UCSD-AML1 (cell line): ENCODE measurements around the gene TMEFF2.

Source experiments
- DNase-seq: peaks from one replicate; lab custom pipeline; 2025; ENCODE audit not compliant: unreplicated experiment; lab: John Stamatoyannopoulos, UW

TMEFF2 gene

DNA sequence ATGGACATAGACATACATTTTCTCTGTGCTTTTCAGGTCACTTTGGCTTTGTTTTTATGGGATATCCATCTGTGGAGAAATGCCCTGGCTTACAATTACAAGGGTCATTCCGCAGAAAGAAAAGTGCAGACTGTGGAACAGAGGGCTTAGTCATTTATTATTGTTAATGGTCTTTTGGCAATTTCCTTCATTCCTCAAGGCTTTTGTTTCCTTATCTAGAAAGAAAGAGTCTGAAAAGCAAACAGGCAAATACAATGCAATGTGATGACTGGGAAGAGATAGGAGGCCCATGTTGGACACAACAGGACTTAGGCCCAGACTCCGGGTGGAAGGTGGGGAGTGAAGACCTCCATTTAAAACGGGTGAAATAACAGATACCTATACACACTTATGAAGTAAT, 218.3 kb downstream of the TMEFF2 start:
- DNase-seq: no peak

- DNase-seq: no peak
Observed at GRCh38 chr2:191974676-191975075, 220.1 kb downstream of the TMEFF2 start.

DNA sequence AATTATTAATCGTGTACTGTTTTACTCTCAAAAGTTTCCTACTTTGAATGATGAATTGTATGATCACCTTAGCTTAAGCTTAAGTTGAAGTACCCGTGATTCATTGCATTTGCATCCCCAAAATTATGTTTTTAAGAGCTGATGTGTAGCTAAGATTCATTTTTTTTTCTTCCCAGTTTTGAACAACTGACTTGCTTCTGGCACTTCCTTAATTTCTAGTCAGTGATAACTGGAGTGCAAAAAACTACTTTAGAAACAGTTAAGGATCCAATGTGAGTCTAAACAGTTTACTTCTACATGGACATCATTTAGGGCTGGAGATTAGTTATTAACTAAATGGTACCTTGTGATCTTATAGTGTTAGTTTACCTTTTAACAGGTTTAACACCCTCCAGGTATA, 223.9 kb downstream of the TMEFF2 start:
- no peak for DNase-seq

DNA sequence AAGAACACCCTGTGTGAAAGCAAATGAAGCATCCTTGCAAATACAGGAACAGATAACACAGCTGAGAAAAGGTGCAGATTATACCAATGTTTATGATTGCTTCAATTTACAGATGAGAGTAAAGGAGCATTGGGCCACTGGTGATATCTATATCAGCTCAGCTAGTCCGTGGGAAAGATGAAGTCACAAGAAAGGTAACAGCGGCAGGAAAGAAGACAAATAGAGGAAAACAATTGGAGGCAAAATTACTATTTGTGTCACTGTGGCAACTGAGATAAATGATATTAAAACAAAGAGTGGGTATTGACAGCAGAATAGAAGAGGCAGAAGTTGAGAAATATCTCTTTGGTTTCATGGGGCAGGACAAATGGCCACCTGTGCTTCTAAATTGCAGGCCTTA, 226.6 kb downstream of the TMEFF2 start:
- no peak for DNase-seq

GRCh38 chr2:191965733-191966132, 229.0 kb downstream of the TMEFF2 start:
- no peak for DNase-seq

- no peak for DNase-seq
Observed at GRCh38 chr2:191961556-191961955, 233.2 kb downstream of the TMEFF2 start.

DNA sequence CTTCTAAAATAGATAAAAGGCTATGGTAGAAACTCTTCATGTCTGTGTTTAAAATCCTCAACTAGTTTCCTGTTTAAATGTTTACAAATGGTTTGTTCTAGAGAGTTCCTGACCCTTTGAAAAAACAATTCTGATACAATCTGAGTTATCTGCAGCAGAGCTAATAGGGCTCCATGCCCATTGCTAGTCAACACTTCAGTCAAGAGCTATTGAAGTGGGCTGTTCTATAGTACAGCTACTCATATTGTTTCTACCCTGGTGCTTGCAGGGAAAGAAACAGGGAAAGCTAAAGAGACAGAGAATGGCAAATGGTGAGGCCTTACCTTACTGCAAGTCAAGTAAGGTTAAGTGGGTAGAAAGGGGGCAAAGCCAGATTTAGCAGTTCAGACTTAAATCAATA, 235.5 kb downstream of the TMEFF2 start:
- DNase-seq: no peak

- no peak for DNase-seq
Observed at GRCh38 chr2:191957996-191958860, 236.5 kb downstream of the TMEFF2 start.

DNA sequence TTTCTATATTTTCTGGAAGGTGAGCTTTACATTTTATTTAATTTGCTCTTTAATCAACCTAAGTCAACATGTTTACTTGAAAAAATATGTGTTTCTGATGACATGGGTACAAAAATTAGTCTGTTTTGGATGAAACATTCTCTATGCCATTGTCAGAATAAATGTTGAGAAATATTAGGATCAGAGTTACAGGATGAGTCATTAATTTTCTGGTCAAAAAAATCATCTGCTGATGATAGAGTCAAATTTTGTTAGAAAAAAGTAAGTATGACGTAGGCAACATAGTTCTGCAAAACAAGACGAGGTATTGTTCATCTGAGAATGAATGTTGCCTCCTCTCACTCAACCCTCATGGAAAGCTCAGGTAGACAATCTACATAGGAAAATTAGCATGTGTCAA, 240.3 kb downstream of the TMEFF2 start:
- no peak for DNase-seq

GRCh38 chr2:191952515-191953270, 242.0 kb downstream of the TMEFF2 start:
- no peak for DNase-seq

DNA sequence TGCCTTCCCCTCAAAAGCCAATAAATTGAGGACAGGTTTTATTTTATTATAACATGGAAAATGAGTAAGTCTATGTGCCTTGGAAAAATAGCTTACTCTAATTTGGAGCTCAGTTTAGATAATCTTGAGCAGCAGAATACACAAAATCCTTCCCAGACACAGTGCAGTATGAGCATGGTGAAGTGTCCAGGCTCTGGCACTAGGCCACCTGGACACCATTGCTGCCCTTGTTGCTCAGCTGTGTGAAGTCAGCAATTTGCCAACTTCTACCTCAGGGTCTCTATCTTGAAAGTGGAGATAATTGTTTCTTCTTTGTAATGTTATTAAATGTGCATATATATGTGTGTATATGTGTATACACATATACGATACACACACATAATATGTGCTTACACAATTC, 242.9 kb downstream of the TMEFF2 start:
- DNase-seq: no peak

DNA sequence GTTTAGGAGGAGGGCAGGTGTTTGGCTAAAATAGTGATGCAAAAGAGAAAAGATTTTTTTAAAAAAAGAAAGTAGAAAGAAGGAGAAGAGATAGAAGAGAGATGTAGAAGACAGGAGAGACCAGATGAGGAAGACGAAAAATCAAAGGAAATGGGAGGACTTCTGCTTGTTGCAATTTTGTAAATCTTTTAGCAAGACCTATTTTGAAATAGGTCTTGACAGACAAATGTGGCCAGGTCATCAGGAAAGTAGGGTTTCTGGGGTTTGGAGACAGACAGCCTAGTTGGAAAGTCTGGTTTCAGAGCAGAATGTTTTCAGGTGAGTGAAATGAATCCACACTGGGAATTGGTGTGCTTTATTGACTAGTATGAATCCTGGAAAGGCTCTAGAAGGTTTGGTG, 243.4 kb downstream of the TMEFF2 start:
- no peak for DNase-seq

GRCh38 chr2:191950132-191950874, 244.4 kb downstream of the TMEFF2 start:
- DNase-seq: no peak

DNA sequence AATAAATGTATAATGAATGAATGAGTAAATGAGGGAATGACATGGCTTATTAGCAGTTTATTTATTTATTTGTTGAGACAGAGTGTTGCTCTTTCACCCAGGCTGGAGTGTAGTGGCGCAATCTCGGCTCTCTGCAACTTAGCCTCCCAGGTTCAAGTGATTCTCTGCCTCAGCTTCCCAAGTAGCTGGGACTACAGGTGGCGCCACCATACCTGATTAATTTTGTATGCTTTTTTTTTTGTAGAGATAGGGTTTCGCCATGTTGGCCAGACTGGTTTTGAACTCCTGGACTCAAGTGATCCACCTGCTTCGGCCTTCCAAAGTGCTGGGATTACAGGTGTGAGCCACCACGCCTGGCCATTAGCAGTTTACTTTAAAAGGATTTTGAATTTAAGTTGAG, 247.5 kb downstream of the TMEFF2 start:
- DNase-seq: no peak

GRCh38 chr2:191946471-191947182, 248.1 kb downstream of the TMEFF2 start:
- DNase-seq: no peak

DNA sequence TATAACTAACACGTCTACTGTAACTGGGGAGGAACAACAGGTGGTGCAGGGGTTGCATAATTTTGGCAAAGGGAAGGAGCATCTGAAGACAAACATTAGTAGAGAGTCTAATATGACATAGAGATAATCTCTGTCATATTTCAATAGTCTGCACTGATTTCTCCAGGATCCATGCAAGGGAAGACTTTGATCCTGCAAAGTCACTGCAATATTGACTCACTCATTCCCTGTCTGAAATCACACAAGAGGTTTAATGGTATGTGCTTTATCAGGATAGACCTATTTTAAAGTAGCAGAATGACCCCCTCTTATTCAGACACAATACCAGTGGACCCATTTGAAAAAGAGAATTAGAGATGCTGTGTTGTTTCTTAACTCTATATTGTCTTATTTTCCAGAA, 249.1 kb downstream of the TMEFF2 start:
- DNase-seq: no peak

DNA sequence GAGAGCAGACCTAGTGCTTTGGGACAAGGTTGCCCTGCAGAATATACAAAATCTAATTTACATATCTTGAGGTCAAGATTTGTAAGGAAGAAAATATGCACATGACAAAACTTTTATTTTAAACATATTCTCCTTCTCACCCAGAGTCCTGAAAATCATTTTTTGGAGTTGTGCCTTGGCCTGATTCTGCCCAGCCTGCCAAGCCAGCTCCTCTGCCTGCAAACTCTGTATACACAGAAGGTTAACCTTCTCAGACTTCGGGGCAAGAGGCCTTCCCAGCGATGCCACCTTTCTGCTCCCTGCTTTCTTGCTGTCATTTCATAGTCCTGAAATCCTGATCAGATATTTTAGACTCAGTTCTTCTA, 252.0 kb downstream of the TMEFF2 start:
- DNase-seq: no peak

GRCh38 chr2:191942090-191942738, 252.5 kb downstream of the TMEFF2 start:
- no peak for DNase-seq

GRCh38 chr2:191941376-191941929, 253.3 kb downstream of the TMEFF2 start:
- DNase-seq: no peak

GRCh38 chr2:191938779-191939178, 256.0 kb downstream of the TMEFF2 start:
- no peak for DNase-seq
